Measurements from ENCODE around the gene ANKRD18A.
"Not testable (repeated sequence)": the region's sequence is repeated elsewhere in the genome, so short reads cannot be mapped to it uniquely, and the experiment has no call there.

Gene ANKRD18A

DNA sequence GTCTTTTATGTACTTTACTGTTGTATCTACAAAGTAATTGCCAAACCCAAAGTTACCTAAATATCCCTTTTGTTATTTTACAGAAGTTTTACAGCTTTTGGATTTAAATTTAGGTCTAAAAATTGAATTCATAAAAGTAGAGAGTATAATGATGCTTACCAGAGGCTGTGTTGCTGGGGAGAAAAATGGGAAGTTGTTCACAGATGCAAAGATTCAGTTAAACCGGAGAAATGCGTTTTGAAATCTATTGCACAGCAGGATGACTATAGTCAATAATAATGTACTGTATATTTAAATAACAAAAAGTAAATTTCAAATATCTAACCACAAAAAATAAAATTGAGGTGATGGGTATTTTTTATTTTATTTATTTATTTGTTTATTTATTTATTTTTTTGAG lies 2.6 kb upstream of the ANKRD18A start:
- DNase-seq (ENCODE audit: extremely low read depth, low read depth): no peak

DNA sequence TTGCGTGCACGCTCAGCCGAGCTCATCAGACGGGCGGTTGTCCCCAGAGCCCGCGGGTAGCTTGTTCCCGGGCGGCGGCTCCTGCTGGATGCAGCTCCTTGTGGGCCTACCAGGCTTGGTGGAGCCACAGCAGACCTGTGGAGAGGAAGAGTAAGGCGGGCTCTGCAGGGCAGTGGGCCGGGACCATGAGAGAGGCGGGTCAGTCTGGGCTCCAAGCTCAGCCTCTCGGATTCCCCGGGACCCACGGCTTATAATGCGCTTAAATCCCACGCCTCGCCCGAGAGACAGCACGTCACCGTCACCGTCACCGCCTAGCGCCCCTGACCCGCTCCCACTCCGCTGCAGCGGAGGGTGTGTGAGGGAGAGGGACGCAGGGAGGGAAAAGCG lies 1.9 kb upstream of the ANKRD18A start:
- TF ChIP-seq, protein P1, sequence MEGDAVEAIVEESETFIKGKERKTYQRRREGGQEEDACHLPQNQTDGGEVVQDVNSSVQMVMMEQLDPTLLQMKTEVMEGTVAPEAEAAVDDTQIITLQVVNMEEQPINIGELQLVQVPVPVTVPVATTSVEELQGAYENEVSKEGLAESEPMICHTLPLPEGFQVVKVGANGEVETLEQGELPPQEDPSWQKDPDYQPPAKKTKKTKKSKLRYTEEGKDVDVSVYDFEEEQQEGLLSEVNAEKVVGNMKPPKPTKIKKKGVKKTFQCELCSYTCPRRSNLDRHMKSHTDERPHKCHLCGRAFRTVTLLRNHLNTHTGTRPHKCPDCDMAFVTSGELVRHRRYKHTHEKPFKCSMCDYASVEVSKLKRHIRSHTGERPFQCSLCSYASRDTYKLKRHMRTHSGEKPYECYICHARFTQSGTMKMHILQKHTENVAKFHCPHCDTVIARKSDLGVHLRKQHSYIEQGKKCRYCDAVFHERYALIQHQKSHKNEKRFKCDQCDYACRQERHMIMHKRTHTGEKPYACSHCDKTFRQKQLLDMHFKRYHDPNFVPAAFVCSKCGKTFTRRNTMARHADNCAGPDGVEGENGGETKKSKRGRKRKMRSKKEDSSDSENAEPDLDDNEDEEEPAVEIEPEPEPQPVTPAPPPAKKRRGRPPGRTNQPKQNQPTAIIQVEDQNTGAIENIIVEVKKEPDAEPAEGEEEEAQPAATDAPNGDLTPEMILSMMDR (IDR thresholded peaks at IDR 0.05; ENCODE audit: low read depth, low read length): no peak
- no peak for DNase-seq (ENCODE audit: extremely low read depth, low read depth)

More for the DNA sequence above, 2.6 kb upstream of the ANKRD18A start:
- TF ChIP-seq, protein P1 (IDR thresholded peaks at IDR 0.05; ENCODE audit: low read depth, low read length): no peak

DNA sequence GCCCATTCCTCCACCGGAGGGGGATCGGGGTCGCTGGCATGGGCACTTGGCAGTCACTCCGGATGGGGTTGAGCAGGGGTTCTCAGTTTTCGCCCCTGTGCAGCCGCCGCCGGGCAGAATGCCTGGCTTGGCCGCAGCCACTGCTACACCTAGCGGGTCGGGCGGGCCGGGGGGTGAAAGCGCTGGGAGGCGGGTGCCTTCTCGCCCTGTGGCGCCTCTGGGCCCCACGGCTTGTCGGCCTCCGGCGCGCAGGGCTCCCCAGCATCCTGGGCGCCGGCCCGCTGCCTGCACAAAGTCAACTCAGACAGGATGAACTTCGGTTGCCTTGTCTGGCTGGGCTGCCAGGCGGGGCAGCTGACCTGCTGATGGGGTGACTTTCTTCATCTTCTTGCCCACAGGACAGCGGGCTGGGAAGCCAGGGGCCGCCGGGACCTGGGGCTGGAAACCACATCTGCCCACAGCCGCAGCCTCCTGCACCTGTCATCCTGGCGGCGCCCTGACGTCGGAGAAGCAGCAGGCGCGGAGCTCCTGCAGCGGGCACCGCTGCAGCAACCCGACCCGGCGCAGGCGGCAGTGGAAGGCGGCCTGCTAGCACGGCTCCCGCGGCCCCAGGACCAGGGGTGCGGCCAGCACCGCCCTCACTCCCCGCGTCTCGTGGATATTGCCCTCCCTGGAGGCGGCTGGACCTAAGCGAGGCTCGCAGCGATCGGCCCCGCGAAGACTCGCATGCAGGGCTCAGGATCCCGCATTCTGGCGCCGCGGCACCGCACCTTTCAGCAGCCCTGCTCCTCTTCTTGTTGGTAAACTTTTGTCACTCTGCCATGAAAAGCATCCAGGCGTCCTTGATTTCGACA lies 1.3 kb upstream of the ANKRD18A start:
- DNase-seq (ENCODE audit: extremely low read depth, low read depth): no peak
- TF ChIP-seq, protein P1 (IDR thresholded peaks at IDR 0.05; ENCODE audit: low read depth, low read length): no peak

DNA sequence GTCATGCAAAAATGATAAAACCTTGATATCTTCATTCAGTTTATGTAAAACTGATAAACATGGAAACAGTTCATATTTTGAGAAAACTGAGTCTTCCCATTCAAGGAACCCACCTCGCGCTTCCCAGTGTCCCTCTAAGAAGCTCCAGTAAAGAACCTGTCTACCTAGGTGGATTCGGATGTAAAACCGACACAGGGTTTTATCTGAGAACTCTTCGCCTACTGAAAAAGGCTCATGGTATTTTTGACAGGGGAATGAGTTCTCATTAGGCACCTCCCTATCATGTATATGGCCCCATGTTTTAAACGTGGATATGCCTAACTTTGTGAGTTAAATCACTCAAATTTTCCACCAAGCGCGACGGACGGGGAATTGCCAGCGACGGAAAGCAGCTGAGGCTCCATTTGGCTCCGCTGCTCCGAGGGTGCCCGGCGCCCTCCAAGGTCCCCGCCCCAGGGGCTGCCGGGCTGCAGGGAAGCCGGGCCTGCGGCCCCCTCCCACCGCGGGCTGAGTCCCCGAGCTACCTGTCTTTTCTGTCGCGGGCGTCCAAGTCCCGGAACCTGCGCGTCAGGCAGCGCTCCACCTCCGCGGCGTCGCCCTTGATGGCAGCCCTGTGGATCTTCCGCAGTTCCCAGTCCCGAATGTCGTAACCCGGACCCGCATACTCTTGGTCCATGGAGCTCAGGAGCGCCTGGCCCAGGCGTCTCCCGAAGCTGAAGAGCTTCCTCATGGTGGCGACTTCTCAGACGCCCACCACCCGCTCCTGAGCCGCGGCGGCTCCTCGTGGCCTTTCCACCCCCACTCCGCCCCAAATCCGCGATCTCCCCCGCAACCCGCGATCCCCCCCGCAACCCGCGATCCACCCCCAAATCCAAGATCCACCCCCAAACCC lies 594 bp downstream of the ANKRD18A start:
- TF ChIP-seq, protein P1 (IDR thresholded peaks at IDR 0.05; ENCODE audit: low read depth, low read length): no peak
- no peak for DNase-seq (ENCODE audit: extremely low read depth, low read depth)

DNA sequence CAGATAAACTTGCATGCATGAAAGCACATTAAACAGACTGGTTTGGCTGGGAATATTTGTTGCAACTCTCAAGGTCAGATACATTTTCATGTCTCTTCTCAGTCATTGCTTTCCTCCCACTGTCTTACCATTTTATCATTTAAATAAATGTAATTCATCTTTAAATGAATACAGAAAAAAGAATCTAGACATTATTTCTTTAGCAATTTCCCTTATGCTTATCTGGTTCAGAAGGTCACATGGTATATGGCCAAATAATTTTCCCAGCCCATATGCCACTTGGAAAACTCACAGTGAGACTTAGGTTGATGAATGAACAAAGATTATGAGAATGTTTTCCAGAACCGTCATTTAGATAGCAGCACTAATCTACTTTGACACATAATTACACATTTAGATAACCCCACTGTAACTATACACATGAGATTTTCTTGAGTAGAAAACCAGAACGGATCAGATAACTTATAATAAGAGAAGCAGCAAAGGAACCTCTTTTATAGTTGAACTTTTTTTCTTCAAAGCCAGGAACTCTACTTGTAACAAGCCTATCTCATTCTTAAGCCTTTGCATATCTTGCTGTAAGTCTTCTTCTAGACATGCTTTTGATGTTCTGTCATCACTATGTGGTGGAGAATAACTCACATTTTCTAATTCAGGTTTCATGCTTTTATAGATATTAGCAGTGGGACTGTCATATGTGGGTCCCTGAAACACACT lies 22.2 kb downstream of the ANKRD18A start:
- not testable (repeated sequence) for DNase-seq (ENCODE audit: extremely low read depth, low read depth)

DNA sequence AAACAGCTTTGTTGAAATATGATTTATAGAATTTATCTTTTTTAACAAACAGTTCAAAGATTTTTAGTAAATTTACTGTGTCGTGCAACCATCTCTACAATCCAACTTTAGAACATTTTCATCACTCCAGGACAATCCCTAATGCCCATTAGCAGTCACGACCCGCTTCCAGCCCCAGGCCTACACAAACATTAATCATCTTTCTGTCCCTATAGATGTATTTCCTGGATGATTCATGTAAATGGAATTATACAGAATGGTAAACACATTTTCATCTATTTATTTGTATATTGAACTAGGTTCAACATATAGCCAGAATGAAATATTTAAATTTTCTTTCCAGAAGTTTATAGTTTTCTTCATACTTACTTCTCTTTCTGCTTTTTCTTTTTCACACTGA lies 25.3 kb downstream of the ANKRD18A start:
- DNase-seq (ENCODE audit: extremely low read depth, low read depth): not testable (repeated sequence)

DNA sequence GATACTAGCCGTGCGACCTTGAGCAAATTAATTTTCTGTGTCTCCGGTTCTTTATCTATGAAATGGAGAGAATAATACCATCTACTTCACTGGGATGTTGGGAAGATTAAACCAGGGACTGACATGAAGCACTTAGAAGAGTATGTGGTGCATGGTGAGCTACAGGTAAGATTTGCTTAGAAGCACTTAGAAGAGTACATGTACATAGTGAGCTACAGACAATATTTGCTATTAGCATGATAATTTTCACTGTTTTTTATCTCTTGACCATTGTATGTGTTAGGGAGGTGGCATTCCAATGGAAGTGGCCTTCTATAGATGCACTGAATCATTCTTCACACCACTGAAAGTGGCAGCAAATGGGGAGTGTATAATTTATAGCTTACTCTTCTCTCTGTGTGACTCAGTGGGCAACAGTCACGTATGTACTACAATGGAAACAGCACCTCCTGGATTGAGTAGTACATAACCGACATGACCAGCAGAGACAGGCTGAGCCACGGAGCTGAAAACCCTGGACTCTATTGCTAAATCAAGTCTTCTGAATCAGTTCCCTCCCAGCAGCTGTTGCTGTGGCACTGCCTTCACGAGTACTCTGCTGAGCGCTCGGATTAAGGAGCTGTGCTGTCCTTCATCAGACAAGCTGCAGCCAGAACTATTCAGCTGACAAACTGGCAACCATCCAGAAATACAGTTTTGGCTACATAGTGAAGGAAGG lies 28.9 kb downstream of the ANKRD18A start:
- DNase-seq (ENCODE audit: extremely low read depth, low read depth): not testable (repeated sequence)

DNA sequence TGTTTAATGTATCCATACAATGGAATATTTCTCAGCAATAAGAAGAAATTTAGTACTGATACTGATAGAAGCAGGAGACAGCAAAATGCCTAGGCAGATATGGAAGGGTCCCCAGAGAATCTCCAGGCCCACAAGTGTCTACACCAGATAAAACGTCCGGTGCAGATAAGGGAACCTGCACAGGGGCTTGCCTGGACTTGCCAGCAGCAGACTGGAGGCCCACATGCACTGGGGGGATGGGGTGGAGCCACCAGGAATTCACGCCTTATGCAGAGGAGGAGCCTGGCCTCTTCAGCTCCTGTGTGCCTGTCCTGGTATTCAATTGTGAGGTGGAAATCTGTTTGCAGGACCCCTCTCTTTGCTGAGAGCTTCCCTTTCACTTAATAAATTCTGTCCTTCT lies 36.6 kb downstream of the ANKRD18A start:
- not testable (repeated sequence) for DNase-seq (ENCODE audit: extremely low read depth, low read depth)

DNA sequence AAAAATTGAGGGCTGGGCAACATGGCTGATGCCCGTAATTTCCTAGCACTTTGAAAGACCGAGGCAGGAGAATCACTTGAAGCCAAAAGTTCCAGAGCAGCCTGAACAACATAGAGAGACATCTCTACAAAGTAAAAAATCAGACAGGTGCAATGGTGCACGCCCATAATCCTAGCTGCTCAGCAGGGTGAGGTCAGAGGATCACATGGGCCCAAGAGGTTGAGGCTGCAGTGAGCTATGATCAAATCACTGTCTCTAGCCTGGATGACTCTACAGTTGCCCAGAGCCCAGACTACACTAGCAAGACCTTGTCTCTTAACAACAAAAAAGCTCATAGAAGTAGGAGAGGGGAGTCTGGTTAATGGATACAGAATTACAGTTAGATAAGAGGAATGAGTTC lies 40.3 kb downstream of the ANKRD18A start:
- DNase-seq (ENCODE audit: extremely low read depth, low read depth): not testable (repeated sequence)

DNA sequence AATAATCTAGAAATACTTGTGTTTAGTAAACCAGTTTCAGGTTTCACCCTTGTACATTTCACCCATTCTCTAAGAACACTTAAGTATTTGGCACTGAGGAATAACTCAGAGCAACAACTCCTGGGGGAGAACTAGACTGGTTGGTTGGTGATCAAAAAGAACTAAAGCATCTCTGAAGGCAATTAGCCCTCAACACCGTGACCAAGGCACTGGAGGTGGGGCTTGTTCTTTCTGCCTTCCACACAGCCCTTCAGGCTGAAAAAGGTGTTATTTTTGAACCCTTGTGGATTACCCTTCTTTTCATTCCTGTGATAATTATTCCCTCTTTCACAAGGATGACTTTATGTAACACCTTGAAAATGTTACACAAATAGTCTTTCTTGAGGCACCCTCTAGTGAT lies 44.2 kb downstream of the ANKRD18A start:
- not testable (repeated sequence) for DNase-seq (ENCODE audit: extremely low read depth, low read depth)

DNA sequence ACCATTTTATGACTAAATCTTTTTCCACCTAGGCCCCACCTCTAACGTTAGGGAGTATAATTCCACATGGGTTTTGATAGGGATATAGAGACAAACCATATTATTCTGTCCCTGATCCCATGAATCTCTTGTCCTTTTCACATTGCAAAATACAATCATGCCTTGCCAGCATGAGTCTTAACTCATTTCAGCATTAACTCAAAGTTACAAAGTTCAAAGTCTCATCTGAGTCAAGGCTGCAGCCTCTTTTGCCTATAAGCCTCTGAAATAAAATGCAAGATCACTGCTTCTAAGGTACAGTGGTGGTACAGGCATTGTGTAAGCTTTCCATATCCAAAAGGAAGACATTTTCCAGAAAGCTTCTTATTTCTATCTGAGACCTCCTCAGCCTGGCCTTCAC lies 54.3 kb downstream of the ANKRD18A start:
- DNase-seq (ENCODE audit: extremely low read depth, low read depth): not testable (repeated sequence)

DNA sequence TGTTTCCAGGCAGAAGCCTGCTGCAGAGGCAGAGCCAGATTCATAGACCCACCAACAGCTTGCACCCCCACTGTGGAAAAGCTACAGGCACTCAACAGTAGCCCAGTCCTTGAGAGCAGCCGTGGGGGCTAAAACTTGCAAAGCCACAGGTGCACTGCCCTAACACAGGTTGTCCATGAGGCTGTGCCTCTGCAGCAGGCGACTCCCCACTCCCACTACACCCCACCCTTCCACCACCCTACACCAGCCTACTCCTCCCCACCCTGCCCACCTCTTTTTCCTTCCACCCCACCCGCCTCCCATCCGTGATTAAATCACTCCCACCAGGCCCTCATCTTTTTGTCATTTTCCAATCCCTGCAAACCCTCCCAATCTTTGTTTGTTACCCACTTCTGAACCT lies 55.2 kb downstream of the ANKRD18A start:
- not testable (repeated sequence) for DNase-seq (ENCODE audit: extremely low read depth, low read depth)

DNA sequence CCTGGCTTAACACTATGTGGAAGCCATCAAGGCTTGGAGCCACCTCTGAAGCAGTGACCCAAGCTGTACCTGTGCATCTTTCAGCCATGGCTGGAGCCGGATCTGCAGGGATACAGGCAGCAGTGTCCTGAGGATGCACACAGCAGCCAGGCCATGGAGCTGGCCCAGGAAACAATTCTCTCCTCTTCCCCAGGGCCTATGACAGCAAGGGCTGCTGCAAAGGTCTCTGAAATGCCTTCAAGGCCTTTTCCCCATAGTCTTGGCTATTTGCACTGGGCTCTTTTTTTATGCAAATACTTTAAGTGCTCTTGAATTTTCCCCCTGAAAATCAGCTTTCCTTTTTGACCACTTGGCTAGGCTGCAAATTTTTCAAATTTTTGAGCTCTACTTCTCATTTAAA lies 56.5 kb downstream of the ANKRD18A start:
- not testable (repeated sequence) for DNase-seq (ENCODE audit: extremely low read depth, low read depth)

DNA sequence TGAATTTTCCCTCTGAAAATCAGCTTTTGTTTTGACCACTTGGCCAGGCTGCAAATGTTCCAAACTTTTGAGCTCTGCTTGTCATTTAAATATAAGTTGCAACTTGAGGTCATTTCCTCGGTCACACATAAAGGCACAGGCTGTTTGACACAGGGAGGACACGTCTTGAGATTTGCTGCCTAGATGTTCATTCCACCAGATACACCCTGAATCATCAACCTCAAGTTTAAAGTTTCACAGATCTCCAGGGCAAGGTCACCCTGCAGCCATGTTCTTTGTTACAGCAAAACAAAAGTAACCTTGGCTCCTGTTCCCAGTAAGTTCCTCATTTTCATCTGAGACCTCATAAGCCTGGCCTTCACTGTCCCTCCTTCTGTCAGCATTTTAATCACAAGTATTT lies 59.3 kb downstream of the ANKRD18A start:
- not testable (repeated sequence) for DNase-seq (ENCODE audit: extremely low read depth, low read depth)
